CD4-positive, alpha-beta T cell treated with Interleukin-17A for 4 hours (primary cell): ENCODE measurements around the gene ADO.

Experiments used
- DNase-seq: peaks from one replicate; pipeline ENCODE4 v3.0.0-alpha.2; 2020; ENCODE audit warnings: mixed read lengths

Gene ADO

GRCh38 chr10:62794306-62794705, 10.2 kb upstream of the ADO start:
- DNase-seq, result no peak

GRCh38 chr10:62795100-62795499, 9.4 kb upstream of the ADO start:
- DNase-seq, result no peak

GRCh38 chr10:62795762-62796161, 8.8 kb upstream of the ADO start:
- no peak for DNase-seq

- DNase-seq, result no peak
These were observed 7.6 kb upstream of the ADO start for GRCh38 chr10:62796896-62797295.

GRCh38 chr10:62801871-62802270, 2.6 kb upstream of the ADO start:
- DNase-seq, result no peak

- DNase-seq, result no peak
These were observed 680 bp upstream of the ADO start for GRCh38 chr10:62803724-62804355.

GRCh38 chr10:62805231-62806099, 945 bp downstream of the ADO start:
- DNase-seq, result no peak

GRCh38 chr10:62806251-62806650, 1.7 kb downstream of the ADO start:
- no peak for DNase-seq

- no peak for DNase-seq
These were observed 5.8 kb downstream of the ADO start for GRCh38 chr10:62810156-62810902.

- no peak for DNase-seq
These were observed 6.8 kb downstream of the ADO start for GRCh38 chr10:62811159-62811875.

GRCh38 chr10:62812672-62813439, 8.3 kb downstream of the ADO start:
- no peak for DNase-seq

- DNase-seq, result no peak
These were observed 8.9 kb downstream of the ADO start for GRCh38 chr10:62813453-62813852.

GRCh38 chr10:62813981-62814380, 9.5 kb downstream of the ADO start:
- DNase-seq, result no peak

GRCh38 chr10:62814756-62815380, 10.3 kb downstream of the ADO start:
- no peak for DNase-seq

- DNase-seq, result peak; percentile 30
These were observed 11.0 kb downstream of the ADO start for GRCh38 chr10:62815381-62816075.

- no peak for DNase-seq
These were observed 11.5 kb downstream of the ADO start for GRCh38 chr10:62816076-62816330.

GRCh38 chr10:62816331-62817120, 12.0 kb downstream of the ADO start, which contains the start of gene EGR2:
TSS of gene EGR2 (minus strand) at chr10:62816366. CDS start at chr10:62816029, 337 bp downstream.
- DNase-seq, result peak; percentile 96

- DNase-seq, result peak; percentile 60
These were observed 12.7 kb downstream of the ADO start for GRCh38 chr10:62817121-62817765.

GRCh38 chr10:62817766-62818425, 13.4 kb downstream of the ADO start:
- peak; percentile 76 for DNase-seq
